ENCODE results near the gene CDK5RAP2. TPM values are rescaled to one million over a fixed set of nuclear protein-coding genes. Genes with fewer than 3 reads are reported as not detected.

CDK5RAP2 gene
- total RNA-seq, 4 donors from 2014 or later = 41.6 to 77.2 (median 43.2) TPM

GRCh38 chr9:120386390-120387131 is 193.4 kb downstream of the CDK5RAP2 start:
- Histone ChIP-seq H3K27me3 (no peaks in the 10 kb centered on the region), H3K4me3 (no peak overlapping the region), H3K36me3 (peaks cover 0 to 47% of the 10 kb centered on the region in 2 donors), H3K9me3 (no peaks in the 10 kb centered on the region), H3K27ac (no peak overlapping the region), H3K4me1 (peaks cover 0 to 13% (median 0%) of the 10 kb centered on the region in 3 donors)
- no peak for ATAC-seq
- 50 to 52% methylated on average over 8 to 9 of the region's 11 CpGs for WGBS, 2 donors (ENCODE audit: low coverage in 1 of 2)
- TF ChIP-seq EP300 (IDR thresholded peaks at IDR 0.05) (no peak), POLR2A (IDR thresholded peaks at IDR 0.05) (no peak), CTCF (IDR thresholded peaks at IDR 0.05) (no peak), POLR2AphosphoS5 (IDR thresholded peaks at IDR 0.05) (no peak)

GRCh38 chr9:120385606-120386389 is 194.2 kb downstream of the CDK5RAP2 start:
- TF ChIP-seq POLR2AphosphoS5 (IDR thresholded peaks at IDR 0.05) = no peak
- no peak for TF ChIP-seq CTCF (IDR thresholded peaks at IDR 0.05)
- no peak for TF ChIP-seq POLR2A (IDR thresholded peaks at IDR 0.05)
- TF ChIP-seq EP300 (IDR thresholded peaks at IDR 0.05) = no peak
- no peaks in the 10 kb centered on the region for H3K9me3 ChIP-seq
- ATAC-seq = no peak
- H3K4me1 ChIP-seq = peaks cover 0 to 13% (median 0%) of the 10 kb centered on the region in 3 donors
- WGBS, 2 donors (ENCODE audit: low coverage in 1 of 2) = 85 to 92% methylated on average over 12 to 13 of the region's 16 CpGs
- no peak overlapping the region for H3K4me3 ChIP-seq
- no peak overlapping the region for H3K27ac ChIP-seq
- no peaks in the 10 kb centered on the region for H3K27me3 ChIP-seq
- H3K36me3 ChIP-seq = peaks cover 0 to 39% of the 10 kb centered on the region in 2 donors

DNA sequence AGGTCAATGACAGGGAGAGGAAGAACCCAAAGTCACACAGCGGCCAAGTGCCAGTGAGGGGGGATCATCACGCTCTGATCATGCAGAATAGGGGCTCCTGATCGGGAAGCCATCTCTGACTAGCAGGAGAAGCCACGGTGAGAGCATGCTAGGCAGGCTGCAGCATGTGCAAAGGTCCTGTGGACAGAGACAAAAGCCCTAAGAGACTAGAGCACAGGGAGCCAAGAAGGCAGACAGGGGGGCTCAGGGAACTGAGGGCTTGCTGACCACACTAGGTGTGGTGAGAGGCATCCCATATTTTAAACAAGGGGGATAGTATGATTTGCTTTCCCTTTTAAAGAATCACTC is 195.1 kb downstream of the CDK5RAP2 start:
- H3K27ac ChIP-seq = no peak overlapping the region
- no peak for TF ChIP-seq EP300 (IDR thresholded peaks at IDR 0.05)
- TF ChIP-seq CTCF (IDR thresholded peaks at IDR 0.05) = no peak
- no peak for TF ChIP-seq POLR2A (IDR thresholded peaks at IDR 0.05)
- TF ChIP-seq POLR2AphosphoS5 (IDR thresholded peaks at IDR 0.05) = no peak
- ATAC-seq = no peak
- WGBS, 2 donors (ENCODE audit: low coverage in 1 of 2) = 83 to 100% methylated on average over 2 to 3 of the region's 4 CpGs
- peaks cover 0 to 5% (median 0%) of the 10 kb centered on the region in 3 donors for H3K9me3 ChIP-seq
- no peak overlapping the region for H3K4me3 ChIP-seq
- H3K4me1 ChIP-seq = peaks cover 0 to 13% (median 0%) of the 10 kb centered on the region in 3 donors
- no peaks in the 10 kb centered on the region for H3K27me3 ChIP-seq
- H3K36me3 ChIP-seq = peaks cover 0 to 30% of the 10 kb centered on the region in 2 donors

GRCh38 chr9:120383999-120384924 is 195.7 kb downstream of the CDK5RAP2 start:
- WGBS, 2 donors (ENCODE audit: low coverage in 1 of 2) = 78 to 100% methylated on average over 1 to 8 of the region's 24 CpGs
- H3K4me3 ChIP-seq = no peak overlapping the region
- peaks cover 0 to 13% (median 0%) of the 10 kb centered on the region in 3 donors for H3K4me1 ChIP-seq
- ATAC-seq = no peak
- no peak overlapping the region for H3K27ac ChIP-seq
- peaks cover 0 to 12% (median 0%) of the 10 kb centered on the region in 3 donors for H3K9me3 ChIP-seq
- H3K27me3 ChIP-seq = no peaks in the 10 kb centered on the region
- TF ChIP-seq EP300 (IDR thresholded peaks at IDR 0.05) = no peak
- peaks cover 0 to 24% of the 10 kb centered on the region in 2 donors for H3K36me3 ChIP-seq

- Histone ChIP-seq H3K36me3 (peaks cover 0 to 17% of the 10 kb centered on the region in 2 donors), H3K9me3 (peaks cover 0 to 18% (median 0%) of the 10 kb centered on the region in 3 donors), H3K27me3 (no peaks in the 10 kb centered on the region), H3K4me3 (no peak overlapping the region), H3K4me1 (peaks cover 0 to 13% (median 0%) of the 10 kb centered on the region in 3 donors), H3K27ac (no peak overlapping the region)
- 80 to 89% methylated on average over 1 to 8 of the region's 10 CpGs for WGBS, 2 donors (ENCODE audit: low coverage in 1 of 2)
- no peak for TF ChIP-seq POLR2A (IDR thresholded peaks at IDR 0.05)
- no peak for TF ChIP-seq CTCF (IDR thresholded peaks at IDR 0.05)
- no peak for TF ChIP-seq EP300 (IDR thresholded peaks at IDR 0.05)
- no peak for TF ChIP-seq POLR2AphosphoS5 (IDR thresholded peaks at IDR 0.05)
- no peak for ATAC-seq
These were observed 196.4 kb downstream of the CDK5RAP2 start for GRCh38 chr9:120383611-120383998.
